ENCODE data around the gene CHI3L2. TPM values are rescaled to one million over a fixed set of nuclear protein-coding genes. Genes with fewer than 3 reads are reported as not detected.
"Not testable (repeated sequence)": the region's sequence is repeated elsewhere in the genome, so short reads cannot be mapped to it uniquely, and the experiment has no call there.

CHI3L2 gene
- total RNA-seq, 1 donor from 2014 or later: not detected

GRCh38 chr1:111214884-111215283, 12.6 kb upstream of the CHI3L2 start:
- no peak for DNase-seq (ENCODE audit: low read depth)
- H3K4me3 ChIP-seq (ENCODE audit: low read depth, low read length): no peak overlapping the region
- no peak for TF ChIP-seq CTCF (conservative IDR thresholded peaks at IDR 0.05; ENCODE audit: low read depth, low read length)

GRCh38 chr1:111215285-111215684, 12.2 kb upstream of the CHI3L2 start:
- not testable (repeated sequence) for H3K4me3 ChIP-seq (ENCODE audit: low read depth, low read length); DNase-seq (ENCODE audit: low read depth)

DNA sequence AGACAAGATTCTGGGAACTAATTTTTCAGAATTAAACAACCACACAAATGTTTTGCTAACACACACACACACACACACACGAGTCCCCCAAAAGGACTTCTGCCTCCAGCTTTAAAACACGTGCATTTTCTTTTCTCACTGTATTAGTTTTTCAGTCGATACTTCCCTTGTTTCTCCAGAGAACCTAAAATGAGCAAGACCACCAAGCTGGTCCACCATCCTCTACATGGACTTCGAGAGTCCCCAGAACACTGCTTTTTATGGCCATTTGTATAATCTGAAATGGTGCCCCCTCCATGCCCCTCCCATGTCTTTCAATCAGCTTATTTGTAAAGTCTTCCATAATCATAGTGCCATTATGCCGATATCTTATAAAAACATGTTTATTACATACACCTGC, 10.8 kb upstream of the CHI3L2 start:
- H3K4me3 ChIP-seq (ENCODE audit: low read depth, low read length): no peak overlapping the region
- DNase-seq (ENCODE audit: low read depth): no peak
- TF ChIP-seq CTCF (conservative IDR thresholded peaks at IDR 0.05; ENCODE audit: low read depth, low read length): no peak

DNA sequence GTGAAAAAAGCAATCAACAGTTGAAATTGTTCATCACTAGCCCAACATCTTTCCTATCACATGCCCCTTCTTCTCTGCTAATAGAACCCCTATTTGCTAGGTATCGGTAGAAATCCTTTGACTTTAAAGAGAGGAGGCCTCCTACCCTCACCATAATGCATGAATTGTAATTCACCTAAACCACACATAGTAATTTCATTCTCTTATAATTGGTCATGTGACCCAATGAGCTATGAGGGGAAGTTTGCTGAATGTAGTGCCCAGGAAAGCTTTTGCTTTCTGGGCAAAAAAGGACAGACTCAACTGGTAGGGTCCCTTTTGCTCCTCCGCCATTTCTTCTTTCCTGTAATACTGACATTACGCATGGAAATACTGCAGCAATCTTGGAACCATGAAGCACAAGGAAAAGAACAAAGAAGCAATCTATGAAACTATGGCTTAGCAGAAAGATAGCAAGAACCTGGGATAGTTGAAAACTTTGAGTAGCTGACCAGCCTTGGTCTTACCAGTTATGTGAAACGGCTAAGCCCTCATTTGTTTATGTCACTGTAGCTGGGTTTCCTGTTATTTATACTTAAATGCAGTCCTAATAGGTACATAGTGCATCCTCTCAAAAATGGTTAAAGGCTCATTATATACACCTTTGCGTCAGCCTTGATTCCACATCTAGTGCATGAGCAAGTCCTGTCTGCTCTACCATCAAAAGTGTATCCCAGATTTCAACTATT, 10.2 kb upstream of the CHI3L2 start:
- TF ChIP-seq CTCF (conservative IDR thresholded peaks at IDR 0.05; ENCODE audit: low read depth, low read length): no peak
- DNase-seq (ENCODE audit: low read depth): no peak
- H3K4me3 ChIP-seq (ENCODE audit: low read depth, low read length): no peak overlapping the region

DNA sequence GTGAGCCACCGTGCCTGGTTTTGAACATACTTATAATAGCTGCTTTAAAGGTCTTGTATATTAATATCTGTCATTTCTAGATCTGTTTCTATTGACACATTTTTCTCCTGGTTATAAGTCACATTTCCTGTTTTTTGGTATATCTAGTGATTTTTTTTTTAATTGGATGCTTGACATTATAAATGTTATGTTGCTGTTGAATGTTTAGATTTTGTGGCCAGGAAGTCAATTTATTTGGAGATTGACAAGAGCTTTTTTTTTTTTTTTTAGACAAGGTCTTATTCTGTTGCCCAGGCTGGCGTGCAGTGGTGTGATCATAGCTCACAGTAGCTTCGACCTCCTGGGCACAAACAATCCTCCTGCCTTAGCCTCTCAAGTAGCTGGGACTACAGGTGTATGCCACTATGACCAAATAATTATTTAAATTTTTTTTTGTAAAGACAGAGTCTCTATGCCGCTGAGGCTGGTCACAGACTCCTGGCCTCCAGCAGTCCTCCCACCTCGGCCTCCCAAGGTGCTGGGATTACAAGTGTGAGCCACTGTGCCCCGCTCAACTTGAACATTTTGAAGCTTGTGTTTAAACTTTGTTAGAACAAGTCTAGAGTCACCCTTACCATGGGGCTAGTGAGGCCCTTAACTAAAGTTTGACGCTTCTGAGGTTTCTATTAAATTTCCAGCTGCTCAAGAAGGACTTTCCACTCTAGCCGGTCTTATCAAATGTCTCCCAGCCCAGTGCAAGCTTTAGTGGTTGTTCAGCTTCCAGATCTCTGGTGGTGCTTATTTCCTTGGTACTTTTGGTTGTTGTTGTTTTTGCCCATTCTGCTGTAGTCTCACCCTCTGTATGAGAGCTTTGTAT, 8.6 kb upstream of the CHI3L2 start:
- H3K4me3 ChIP-seq (ENCODE audit: low read depth, low read length): no peak overlapping the region
- TF ChIP-seq CTCF (conservative IDR thresholded peaks at IDR 0.05; ENCODE audit: low read depth, low read length): no peak
- DNase-seq (ENCODE audit: low read depth): no peak

DNA sequence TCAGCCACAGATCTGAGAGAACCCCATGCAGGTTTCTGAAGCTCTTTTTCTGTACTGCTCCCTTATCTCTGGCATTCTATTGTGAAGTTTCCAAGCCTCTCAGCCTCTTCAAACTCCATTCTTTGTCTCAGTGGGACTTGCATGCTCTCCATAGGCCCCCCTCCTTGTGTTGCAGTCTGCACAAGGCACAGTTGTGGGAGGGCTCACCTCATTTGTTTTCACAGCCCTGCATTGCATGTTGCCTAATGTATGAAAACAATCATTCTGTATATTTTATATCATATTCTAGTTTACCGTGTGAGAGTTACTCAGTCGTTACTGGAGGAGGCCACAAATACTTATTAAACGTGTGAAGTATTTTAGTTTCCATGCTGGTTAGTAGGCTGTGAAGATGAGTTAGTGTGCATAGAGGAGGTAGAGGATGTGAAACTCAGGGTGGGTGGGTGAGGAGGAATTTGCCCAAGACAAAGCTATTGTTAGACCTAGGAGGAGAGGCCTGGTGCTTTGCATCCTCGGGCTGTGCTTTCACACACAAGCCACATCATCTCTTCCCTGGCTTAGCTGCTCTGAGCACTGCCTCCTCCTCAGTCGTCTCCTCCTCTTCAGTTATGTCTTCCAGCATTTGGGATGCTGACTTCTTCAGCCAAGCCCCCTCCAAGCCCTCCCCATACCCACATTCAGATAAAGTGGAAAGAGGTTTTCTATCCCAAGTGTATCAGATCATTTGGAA, 7.8 kb upstream of the CHI3L2 start:
- TF ChIP-seq CTCF (conservative IDR thresholded peaks at IDR 0.05; ENCODE audit: low read depth, low read length): no peak
- no peak for DNase-seq (ENCODE audit: low read depth)
- H3K4me3 ChIP-seq (ENCODE audit: low read depth, low read length): no peak overlapping the region

DNA sequence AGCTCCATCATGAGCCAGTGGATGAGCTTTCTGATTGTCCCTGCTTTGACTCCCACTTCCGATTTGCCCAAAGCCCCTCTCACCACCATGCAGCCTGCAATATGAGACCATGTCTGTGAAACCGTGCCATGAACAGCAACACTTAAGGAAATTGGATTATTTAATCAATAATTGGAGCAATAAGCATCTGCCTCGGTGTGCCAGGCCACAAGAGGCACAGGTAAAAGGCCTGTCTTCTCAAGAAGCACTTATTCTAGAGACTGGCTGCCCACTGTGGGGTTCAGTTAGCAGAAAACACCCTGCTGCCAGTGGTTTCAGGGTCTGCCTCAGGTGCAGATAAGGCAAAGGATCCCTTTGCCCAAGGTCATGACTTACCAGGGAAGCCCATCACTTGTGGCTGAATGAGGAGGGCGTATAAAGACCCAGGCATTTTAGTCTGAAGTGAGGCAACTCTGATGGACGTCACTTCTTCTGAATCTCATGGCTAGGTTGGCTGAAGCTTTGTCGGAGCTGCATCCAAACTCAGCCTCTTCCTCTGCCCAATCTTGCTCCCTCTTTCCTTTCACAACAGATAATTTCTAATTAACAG, 7.1 kb upstream of the CHI3L2 start:
- H3K4me3 ChIP-seq (ENCODE audit: low read depth, low read length): no peak overlapping the region
- no peak for DNase-seq (ENCODE audit: low read depth)
- TF ChIP-seq CTCF (conservative IDR thresholded peaks at IDR 0.05; ENCODE audit: low read depth, low read length): no peak

All from epithelial cell of proximal tubule (primary cell).